Nephron (organoid): ENCODE results near the gene TRAPPC1.

ENCODE experiments used
- H3K27ac Mint-ChIP-seq, 3 experiments: 2 replicates each; pipeline ENCODE4 v1.8.0; 2020; ENCODE audit warnings: mixed read lengths in 3 of 3, mild to moderate bottlenecking in 2 of 3, moderate library complexity in 1 of 3
- H3K27me3 Mint-ChIP-seq: 2 replicates; pipeline ENCODE4 v1.8.0; 2021; ENCODE audit warnings: low read depth, mild to moderate bottlenecking, moderate library complexity, mixed read lengths
- H3K36me3 Mint-ChIP-seq: 2 replicates; pipeline ENCODE4 v1.8.0; 2020; ENCODE audit warnings: low read depth, mixed read lengths
- H3K4me1 Mint-ChIP-seq: 2 replicates; pipeline ENCODE4 v1.8.0; 2020; ENCODE audit warnings: mixed read lengths
- H3K4me3 Mint-ChIP-seq, 3 experiments: 2 replicates each; pipeline ENCODE4 v1.8.0; 2020; ENCODE audit warnings: mild to moderate bottlenecking in 3 of 3, mixed read lengths in 3 of 3, moderate library complexity in 2 of 3
- H3K9me3 Mint-ChIP-seq: 2 replicates; pipeline ENCODE4 v1.8.0; 2020; ENCODE audit warnings: mixed read lengths
- TF ChIP-seq, protein P1 (sequence below), 3 experiments: fragments of 200-600 bp; sonication (generic); IDR thresholded peaks; one replicate each; pipeline ENCODE4 v1.5.0; 2021; ENCODE audit warnings: antibody characterized with exemption in 3 of 3; ENCODE audit not compliant: unreplicated experiment in 3 of 3

TRAPPC1 gene

DNA sequence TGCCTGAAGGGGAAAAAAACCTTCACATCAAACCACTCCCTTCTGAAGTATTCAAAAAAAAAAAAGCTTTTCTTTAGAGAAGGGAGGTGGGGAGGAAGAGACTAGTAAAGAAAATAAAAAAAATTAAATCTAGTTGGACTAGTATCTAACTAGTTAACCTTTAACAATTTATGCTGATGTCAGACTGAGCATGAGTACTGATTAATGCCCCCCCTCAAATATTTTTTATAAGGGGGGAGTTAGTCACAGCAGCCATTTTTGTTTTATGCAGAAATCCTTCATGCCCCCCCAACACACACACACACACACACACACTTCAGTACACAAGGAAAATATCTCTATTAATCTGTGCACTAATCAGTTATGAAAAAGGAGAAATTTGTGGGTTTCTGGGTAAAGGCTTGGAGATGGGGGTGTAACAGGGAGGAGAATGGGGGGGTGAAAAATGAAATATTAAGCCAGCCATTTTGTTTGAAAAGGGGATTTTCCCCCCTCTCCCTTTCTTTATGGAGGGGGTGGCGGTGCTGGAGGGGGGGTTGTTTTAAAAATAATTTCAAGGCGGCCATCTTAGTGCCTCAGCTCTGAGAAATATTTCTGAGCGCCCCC, 47.9 kb downstream of the TRAPPC1 start:
- Mint-ChIP-seq H3K36me3 (no peaks in the 10 kb centered on the region), H3K4me3 (peak overlapping the region in 1 of 3 experiments; percentile 84), H3K9me3 (no peaks in the 10 kb centered on the region), H3K27ac (no peak overlapping the region), H3K27me3 (no peaks in the 10 kb centered on the region), H3K4me1 (no peaks in the 10 kb centered on the region)
- TF ChIP-seq, protein P1, sequence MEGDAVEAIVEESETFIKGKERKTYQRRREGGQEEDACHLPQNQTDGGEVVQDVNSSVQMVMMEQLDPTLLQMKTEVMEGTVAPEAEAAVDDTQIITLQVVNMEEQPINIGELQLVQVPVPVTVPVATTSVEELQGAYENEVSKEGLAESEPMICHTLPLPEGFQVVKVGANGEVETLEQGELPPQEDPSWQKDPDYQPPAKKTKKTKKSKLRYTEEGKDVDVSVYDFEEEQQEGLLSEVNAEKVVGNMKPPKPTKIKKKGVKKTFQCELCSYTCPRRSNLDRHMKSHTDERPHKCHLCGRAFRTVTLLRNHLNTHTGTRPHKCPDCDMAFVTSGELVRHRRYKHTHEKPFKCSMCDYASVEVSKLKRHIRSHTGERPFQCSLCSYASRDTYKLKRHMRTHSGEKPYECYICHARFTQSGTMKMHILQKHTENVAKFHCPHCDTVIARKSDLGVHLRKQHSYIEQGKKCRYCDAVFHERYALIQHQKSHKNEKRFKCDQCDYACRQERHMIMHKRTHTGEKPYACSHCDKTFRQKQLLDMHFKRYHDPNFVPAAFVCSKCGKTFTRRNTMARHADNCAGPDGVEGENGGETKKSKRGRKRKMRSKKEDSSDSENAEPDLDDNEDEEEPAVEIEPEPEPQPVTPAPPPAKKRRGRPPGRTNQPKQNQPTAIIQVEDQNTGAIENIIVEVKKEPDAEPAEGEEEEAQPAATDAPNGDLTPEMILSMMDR (IDR thresholded peaks at IDR 0.05; ENCODE audit: unreplicated experiment in 3 of 3): no peak

DNA sequence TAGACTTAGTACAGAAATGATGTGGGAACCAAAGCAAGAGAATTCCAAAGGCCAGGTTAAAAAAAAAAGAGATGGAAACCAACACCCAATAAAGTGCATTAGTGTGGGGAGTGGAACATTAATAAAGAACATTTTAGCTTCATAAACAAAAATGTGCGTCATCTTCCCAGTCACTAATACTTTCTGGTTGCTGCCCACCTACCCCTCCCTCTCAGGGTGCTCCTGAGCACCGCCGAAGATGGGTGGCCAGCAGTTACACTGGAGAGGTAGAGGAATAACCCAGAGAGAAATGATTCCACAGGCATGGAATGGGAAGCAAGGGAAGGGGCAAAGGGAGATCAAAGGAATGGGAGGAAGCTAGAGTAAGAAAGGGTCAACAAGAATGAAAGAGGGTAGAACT, 49.1 kb downstream of the TRAPPC1 start:
- peaks cover 2% of the 10 kb centered on the region for H3K36me3 Mint-ChIP-seq
- H3K9me3 Mint-ChIP-seq: no peaks in the 10 kb centered on the region
- H3K27me3 Mint-ChIP-seq: no peaks in the 10 kb centered on the region
- TF ChIP-seq, protein P1 (IDR thresholded peaks at IDR 0.05; ENCODE audit: unreplicated experiment in 3 of 3): no peak
- no peak overlapping the region for H3K4me3 Mint-ChIP-seq
- no peak overlapping the region for H3K27ac Mint-ChIP-seq
- H3K4me1 Mint-ChIP-seq: no peaks in the 10 kb centered on the region

DNA sequence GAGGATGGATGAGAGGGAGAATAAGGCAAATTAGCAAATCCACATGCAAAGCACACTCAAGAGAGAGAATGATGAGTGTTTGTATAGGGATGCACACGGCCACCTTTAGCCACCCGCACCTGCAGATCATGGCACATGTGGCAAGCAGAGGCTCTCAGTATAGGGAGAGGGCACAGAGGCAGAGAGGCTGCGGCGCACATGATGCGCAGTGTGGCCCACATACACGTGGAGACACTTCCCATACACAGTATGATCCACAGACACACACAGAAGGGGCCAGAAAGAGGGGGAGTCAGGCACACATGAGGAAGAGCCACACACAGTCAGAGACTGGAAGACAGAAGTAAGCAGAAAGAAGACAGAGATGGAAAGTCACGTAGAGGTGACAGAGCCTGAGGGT, 49.7 kb downstream of the TRAPPC1 start:
- TF ChIP-seq, protein P1 (IDR thresholded peaks at IDR 0.05; ENCODE audit: unreplicated experiment in 3 of 3): no peak
- H3K9me3 Mint-ChIP-seq: no peaks in the 10 kb centered on the region
- H3K36me3 Mint-ChIP-seq: peaks cover 6% of the 10 kb centered on the region
- no peak overlapping the region for H3K4me3 Mint-ChIP-seq
- no peak overlapping the region for H3K27ac Mint-ChIP-seq
- no peaks in the 10 kb centered on the region for H3K4me1 Mint-ChIP-seq
- no peaks in the 10 kb centered on the region for H3K27me3 Mint-ChIP-seq

DNA sequence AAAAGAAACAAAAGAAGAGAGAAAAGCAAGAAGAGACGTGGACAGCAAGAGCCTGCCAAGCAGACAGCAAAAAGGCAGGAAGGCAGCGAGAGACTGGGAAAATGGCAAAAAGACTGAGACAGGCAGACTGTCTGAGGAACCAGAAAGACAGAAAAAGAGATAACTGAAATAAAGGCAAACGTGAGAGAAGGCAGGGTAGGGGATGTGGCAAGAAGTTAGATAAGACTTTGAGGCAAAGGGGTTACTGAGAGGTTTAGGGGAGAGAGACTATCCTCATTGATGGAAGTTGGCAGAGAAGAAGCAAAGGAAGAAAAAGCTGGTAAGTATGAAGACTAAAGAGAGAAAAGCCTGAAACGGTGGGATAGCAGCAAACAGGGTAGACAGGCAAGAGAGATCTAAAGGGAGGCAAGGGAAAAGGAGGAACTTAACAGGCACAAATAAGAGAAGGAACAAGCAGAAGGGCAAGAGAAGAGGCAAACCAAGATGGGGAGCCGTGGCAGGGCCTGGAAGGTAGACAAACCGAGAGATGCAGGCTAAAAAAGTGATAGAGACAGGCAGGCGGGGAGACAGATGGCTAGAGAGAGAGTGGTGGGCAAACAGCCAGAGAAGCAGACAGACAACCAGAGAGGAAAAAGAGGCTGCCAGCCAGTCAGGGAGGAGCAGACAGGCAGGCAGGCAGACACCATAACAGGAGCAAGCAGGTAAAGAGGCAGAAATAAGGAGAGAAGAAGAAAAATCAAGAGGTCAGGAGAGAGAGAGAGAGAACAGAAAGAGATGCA, 50.3 kb downstream of the TRAPPC1 start:
- Mint-ChIP-seq H3K36me3 (peaks cover 11% of the 10 kb centered on the region), H3K4me3 (no peak overlapping the region), H3K27me3 (no peaks in the 10 kb centered on the region), H3K27ac (no peak overlapping the region), H3K9me3 (no peaks in the 10 kb centered on the region), H3K4me1 (no peaks in the 10 kb centered on the region)
- TF ChIP-seq, protein P1 (IDR thresholded peaks at IDR 0.05; ENCODE audit: unreplicated experiment in 3 of 3): no peak
